Activated CD8-positive, alpha-beta memory T cell treated with anti-CD3 and anti-CD28 coated beads for 1 hour (primary cell): ENCODE measurements around the gene HOXD10.

Experiments used
- DNase-seq, 2 donors: peaks; one replicate each; pipeline ENCODE4 v3.0.0-alpha.2; 2020; ENCODE audit warnings: low read depth in 1 of 2; ENCODE audit errors: extremely low read depth in 1 of 2

Gene HOXD10

DNA sequence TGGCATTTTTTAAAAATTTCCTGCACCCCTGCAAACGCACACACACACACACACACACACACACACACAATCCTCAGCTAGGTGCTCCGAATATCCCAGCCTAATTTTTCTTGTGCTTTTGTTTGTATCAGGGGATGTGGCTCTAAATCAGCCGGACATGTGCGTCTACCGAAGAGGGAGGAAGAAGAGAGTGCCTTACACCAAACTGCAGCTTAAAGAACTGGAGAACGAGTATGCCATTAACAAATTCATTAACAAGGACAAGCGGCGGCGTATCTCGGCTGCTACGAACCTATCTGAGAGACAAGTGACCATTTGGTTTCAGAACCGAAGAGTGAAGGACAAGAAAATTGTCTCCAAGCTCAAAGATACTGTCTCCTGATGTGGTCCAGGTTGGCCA, 22.2 kb upstream of the HOXD10 start:
- DNase-seq, result no peak

DNA sequence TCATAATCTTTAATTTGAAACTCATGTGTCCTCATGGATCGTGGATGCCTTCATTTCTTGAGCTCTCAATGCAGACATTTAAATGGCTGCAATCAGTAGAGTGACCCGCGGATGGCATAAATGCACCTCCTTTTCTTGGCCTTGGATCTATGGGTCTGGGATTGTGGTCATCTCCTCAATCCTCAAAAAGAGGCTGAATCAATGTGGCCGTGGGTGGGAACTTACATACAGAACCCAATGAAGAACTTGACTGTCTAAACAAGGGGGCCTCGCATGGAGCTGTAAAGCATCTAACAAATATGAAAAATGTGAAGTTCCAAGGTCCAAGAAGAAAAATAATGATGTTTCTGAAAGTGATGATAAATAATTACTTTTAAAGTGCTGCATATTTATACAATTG, 21.2 kb upstream of the HOXD10 start:
- DNase-seq, result no peak

DNA sequence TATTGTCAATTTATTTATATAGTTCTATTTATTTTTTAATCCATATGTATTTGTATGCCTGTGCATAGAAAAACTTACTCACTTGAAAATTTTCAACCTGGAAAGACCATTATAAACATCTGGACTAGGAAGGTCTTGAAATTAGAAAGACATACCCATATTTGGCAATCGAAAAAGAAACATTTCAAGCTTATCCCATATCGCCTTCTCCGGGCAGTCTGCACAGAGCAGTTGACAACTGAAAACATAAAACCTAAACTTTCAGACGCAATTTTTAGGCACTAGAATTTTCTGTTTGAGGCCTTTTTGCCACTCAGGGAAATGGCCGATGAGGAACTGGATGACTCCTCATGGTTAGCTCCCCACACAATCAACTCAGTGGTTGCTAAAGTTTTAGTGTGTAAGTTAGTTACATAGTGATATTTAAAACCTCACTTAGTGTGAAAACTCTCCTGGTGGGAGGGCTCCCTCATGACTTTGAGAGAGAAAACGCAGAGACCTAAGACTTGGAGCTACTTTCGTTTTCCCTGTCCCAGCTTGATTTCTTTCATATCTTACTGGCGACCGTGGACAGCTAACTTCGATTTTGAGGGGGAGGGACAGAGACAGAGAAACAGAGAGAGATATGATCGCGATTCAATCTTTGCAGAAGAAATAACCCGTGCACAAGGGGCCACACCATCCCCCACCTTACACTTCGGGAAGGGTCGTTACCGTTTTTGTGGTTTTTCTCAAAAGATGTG, 20.2 kb upstream of the HOXD10 start:
- DNase-seq, result no peak

DNA sequence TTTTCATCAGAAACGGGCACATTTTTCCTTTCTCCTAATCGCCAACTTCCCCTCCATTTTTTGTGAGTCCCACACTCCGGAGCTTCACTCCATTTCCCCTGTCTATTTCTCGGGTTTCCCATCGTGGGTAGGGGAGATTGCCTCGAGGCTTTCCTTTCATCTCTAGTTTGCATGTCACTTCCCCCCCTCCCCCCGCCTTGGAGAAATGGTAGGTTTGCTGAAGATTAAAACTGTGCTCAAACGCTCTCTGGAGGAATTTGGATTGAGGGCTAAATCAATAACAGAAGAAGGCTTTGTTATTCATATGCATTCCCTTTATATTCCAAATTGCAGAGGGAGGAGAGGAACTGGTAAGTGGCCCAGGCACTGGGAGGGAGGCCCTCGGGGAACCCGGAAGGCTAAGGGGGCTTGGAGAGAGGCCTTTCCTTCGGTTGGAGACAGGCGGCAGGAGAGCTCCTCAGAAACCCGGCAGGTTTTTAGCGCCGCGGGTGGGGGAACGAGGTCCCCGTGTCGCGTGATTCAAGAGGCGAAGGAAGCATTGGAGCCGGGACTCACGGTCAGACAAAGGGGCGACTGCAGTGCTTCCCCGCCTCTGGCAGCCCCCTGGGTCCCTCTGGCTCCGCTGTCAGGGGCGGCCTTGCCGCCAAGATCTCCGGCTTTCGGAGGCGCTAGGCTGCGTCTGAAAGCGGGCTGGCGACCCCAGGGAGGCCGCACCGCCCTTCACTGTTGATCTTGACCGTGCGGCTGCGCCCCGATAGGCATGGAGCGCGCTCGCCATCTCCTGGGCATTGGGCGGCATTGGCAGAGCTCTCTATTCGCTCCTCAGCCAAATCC, 19.4 kb upstream of the HOXD10 start:
- DNase-seq, result peak; percentile 11 to 37

DNA sequence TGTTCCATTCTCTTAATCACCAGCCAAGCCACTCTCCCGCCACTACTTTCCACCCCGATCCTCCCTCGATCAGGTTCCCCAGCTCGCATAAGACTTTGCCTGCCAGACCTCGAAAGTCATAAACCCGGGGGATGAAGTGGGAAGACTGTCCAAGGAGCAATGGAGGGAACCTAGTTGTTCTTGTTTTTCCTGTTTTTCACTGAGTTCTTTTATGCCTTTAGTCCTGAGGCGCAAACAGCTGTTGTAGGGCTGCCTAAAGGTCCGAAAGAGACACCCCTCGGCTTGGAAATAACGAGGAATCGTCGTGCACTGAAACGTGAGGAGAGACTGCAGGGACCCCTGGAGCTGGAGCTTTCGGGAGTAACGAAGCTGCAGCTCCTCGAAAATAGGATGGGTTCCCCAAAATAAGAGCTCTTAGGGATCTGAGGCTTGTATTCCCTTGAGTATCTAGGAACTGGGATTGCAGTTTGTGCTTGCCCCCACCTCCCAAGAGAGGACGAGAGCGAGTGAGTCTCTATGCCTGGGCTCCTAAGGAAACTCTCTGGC, 18.7 kb upstream of the HOXD10 start:
- no peak for DNase-seq

DNA sequence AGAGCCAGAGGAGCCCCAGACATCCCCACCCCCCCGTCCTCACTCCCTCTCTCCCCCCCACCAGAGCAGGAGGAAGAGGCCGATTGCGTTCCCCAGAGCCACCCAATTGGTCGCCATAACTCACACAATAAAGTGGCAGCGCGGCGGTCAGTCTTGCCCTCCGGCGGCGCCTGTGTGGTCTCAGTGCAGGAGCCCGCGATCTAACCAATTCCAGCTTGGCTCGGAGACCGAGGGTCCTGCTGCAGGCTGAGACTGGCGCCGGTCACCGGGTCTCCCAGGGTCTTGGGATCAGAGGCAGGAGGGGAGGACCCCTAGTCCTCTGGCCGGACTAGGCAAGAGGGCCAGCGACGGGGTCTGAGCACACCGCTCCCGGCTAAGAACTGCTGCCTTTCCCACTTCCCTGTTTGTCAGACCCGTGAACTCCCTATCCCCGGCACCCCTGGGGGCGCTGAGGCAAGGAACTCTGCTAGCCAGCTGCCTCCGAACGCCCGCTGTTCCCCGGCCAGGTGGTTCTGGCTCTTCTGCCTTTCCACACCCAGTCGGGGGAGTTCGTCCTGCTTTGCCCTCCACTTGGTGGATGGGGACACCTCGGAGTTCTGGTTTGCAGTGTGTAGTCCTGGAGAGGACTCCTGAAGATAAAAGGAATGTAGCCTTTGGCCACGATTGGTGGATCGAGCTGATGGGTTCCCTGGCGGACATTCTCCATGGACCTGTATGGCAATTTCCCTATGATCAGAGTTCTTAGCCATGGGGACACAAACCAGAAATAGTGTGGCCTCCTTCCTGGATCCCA, 18.0 kb upstream of the HOXD10 start:
- no peak for DNase-seq

DNA sequence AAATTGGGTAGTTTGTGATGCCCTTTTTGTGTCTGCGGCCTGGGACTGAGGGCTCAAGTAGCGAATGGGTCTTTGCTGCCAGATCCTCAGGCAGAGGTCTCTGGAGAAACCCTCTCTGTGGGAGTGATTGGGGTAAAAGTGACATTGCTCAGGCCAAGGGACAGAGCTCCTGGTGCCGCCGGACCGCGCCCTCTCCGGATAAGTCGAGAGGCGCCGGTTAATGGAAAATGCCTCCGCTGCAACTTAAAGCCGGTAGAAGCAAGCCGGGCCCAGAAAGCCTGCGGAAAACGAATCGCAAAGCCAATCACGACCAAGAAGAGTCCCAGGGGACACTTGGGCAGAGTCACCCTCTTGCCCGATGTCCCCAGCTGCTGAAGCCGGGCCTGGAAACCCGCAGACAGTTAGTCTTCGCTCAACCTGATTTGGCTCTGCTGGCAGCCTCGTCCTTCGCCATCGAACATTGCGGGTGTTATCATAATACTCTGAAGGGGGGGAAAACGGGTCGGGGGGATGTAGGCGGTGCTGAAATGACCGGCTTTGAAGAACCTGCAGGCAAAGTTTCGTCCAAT, 17.3 kb upstream of the HOXD10 start:
- no peak for DNase-seq

DNA sequence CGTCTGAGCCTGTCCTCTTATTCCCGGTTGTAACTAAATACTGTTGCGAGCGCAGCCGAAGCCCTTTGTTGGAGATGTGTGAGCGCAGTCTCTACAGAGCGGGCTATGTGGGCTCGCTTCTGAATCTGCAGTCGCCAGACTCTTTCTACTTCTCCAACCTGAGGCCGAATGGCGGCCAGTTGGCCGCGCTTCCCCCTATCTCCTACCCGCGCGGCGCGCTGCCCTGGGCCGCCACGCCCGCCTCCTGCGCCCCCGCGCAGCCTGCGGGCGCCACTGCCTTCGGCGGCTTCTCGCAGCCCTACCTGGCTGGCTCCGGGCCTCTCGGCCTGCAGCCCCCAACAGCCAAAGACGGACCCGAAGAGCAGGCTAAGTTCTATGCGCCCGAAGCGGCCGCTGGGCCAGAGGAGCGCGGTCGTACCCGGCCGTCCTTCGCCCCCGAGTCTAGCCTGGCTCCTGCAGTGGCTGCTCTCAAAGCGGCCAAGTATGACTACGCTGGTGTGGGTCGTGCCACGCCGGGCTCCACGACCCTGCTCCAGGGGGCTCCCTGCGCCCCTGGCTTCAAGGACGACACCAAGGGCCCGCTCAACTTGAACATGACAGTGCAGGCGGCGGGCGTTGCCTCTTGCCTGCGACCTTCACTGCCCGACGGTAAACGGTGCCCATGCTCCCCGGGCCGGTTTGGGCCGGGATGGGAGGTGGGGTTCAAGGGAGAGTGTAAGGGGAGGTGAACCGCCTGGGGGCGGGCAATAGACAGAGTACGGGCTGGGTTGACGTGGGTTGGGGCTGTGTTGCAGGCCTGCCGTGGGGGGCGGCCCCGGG, 16.6 kb upstream of the HOXD10 start, which contains the start of gene HOXD12:
HOXD12 (plus strand) TSS at position 68 of the 819 bp plus-strand sequence; CDS start at position 75, 7 bp downstream.
- DNase-seq, result no peak

DNA sequence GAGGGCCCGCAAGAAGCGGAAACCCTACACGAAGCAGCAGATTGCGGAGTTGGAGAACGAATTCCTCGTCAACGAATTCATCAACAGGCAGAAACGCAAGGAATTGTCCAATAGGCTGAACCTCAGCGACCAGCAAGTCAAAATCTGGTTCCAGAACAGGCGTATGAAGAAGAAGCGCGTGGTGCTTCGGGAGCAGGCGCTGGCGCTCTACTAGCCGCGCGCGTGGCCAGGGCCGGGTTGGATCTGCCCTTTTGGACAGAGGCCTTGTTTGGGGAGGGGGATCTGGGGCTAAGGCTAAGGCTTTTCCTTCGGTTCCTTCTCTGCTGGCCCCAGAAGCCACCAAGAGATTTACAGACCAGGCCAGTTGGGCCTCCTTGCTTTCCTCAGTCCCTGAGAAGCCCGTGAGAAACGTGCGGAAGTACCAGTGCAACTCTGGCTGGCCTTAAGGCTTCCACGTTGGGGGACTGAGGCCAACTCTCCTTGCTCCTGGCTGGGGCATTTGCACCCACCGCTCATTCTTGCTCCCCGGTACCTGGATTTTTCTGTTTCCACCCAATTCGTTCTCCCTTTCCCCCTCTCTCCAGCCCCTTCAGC, 15.9 kb upstream of the HOXD10 start:
- no peak for DNase-seq

DNA sequence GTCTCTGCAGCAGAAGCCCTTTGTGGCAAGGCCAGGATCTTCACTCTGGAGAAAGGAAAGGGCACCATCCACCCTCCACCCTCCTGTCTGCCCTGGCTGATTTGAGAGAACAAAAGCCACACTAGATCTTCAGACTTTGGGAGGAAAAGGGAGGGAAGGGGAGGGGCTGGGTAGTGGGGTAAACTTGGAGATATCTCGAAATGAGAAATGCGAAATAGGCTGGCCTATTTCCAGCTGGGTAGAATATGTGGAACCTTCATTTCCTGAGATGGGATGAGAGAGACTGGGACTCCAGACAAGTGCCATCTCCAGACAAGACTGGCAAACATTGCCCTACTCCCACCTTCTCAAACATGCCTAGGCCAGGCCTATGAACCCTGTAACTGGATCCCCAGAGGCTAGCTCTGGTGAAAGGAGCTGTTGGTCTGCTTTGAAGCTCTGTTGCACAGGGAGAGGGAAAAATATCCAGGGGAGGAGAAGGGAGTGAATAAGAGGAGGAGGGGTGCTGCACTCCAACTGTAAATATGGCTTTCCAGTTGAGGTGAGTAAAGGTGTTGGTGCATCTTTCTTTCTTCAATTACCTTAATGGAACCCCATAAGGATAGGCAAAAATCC, 15.3 kb upstream of the HOXD10 start:
- DNase-seq, result no peak

DNA sequence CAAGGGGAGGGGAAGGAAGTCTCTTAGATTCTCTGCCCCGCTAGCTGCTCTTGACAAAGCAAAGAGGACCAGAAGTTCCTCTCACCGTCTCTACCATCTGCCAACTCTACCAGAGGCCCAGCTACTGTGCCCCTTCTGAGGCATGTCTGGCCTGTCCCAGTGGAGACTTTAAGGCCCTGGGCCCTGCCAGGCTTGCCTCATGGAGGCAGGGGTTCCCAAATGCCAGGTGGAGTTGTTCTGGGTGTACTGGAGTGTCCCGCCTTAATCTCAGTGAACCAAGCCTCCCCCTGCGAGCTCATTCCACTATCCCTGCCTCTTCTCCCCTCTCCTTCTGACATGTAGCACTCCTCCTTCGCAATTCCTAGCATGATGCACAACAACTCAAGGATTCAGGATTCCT, 14.7 kb upstream of the HOXD10 start:
- DNase-seq, result no peak

DNA sequence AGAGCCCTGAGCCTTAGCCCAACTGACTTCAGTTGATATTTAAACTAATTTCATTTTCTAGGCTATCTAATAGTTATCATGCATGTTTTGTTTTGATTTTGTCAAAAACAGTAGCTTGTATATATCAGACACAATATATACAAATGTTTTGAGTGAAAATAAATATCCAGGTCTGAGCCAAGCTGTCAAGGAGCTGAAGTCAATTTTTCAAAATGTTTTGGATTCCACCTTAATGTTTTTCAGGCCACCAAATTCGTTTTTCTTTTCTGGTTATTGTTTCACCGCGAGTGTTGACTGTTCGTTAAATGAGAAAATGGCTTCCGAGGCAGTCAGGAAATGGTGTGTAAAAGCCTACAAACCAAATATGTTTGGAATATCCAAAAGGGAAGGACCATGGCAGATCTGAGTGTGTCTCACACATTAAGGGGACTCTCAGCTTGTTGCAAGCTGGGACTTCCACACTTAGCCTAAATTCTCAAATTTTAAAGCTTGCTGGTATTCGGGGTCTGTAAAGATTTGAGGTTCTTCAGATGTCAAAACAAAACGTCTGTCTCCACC, 14.2 kb upstream of the HOXD10 start:
- no peak for DNase-seq

DNA sequence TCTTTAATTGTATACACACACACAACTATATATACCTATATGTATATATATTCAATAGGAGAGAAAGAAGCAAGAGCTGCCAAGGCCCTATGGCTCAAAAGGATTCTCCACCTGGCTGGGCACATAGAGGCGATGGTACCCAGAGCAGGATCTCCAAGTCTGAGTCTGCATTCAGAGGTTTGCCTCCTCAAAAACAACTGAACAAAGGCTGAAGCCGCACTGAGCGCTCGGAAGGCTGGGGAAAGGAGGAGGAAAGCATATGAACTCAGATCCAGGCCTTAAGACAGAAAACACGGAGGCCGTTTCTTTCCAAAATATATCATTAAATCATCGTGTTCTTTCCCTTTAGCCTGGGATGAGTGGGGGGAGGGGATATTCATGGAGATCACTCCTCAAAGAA, 13.4 kb upstream of the HOXD10 start:
- no peak for DNase-seq

DNA sequence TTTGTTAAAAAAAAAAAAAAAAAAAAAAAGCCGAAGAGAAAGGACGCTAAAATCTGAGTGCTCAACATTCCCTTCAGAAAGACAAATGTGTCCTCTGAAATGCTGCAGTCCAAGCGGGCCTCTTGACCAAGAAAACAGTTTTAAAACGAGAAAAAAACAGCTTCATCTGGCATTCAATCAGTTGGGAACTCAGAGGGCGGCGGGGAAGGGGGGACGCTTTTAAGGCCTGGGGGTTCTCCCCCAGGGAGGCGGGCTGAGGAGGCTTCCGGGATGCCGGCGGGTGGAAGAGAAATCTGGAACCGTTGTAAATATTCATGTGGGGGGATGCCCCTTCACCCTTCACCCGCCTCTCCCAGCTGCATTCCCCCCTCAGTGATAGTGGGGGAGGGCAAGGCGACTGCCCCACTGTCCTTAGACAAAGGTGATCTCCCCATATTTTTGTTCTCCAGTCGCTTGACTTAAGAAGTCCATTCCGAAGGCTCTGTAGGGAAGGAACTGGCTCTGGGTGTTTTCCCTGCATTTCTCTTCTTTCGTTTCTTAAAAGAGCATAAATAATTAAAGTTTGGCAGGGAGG, 12.7 kb upstream of the HOXD10 start:
- DNase-seq, result no peak

DNA sequence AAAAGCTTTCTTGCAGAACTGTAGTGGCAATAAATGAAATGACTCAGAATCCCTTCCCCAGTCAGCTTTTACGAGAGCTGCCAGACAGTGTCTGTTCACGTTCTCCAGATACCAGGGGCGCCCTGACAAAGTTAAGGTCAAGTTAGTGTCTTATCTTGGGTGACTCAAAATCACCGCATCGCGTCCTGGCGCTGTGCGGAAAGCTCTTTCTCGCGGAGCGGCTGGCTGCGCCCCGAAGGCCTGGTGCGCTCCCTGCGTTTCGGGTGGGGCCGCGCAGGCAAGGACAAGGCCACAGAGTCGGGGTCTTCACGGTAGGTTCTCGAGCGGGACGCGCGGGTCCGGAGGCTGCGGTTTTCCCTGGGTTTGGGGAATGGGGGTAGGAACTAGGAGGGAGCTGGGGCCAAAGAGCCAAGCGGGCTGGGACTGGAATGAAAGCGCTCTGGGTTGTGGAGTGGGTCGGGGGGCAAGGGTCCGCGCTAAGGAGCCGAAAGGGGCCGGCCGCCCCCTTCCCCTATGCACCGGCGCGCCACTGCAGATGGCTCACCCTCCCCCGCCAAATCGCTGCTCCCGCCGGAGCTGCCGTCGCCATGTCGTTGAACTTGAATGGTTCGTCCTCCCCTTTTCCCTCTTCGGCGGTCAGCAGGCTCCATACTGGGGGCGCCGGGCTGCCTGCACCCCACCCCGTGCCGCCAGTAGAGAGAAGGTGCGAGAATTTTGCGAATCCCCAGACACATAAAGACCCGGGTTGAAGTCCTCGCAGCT, 12.1 kb upstream of the HOXD10 start:
- DNase-seq, result no peak

DNA sequence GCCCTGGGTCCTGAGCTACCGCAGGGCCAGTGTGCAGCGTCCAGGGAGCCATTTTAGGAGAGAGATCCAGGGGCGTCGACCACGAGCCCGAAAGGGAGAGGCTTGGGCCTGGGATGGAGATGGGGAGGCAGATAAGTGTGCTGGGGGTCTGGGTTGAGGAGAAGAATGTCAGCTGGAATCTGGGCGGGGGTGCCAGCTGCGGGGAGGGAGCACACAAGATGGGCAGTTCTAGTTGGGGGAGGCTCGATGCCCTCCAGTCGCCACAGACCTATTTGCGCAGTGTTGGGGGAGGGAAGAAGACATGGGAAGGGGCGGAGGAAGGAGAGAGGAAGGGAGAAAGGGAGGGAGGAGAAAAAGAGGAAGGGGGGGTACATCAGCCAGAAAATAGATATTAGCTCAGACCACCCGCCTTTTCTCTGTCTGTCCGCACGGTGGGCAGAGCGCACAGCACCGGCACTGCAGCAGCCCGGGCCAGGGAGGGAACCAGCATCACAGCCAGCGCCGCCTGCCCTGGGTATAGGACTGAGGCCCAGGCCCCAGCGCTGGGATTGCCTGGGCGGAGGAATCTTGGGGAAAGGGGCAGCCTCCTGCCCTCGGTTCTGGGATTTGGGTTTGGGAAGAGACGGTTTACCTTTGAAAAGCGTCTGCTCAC, 11.4 kb upstream of the HOXD10 start:
- no peak for DNase-seq
